Measurements from ENCODE around the gene KDM2A. TPM values are rescaled to one million over a fixed set of nuclear protein-coding genes. Genes with fewer than 3 reads are reported as not detected.

KDM2A gene
- total RNA-seq, 1 donor from 2014 or later = 62.9 TPM

- Mint-ChIP-seq H3K4me1 (ENCODE audit: unreplicated experiment) (peaks cover 13% of the 10 kb centered on the region), H3K36me3 (ENCODE audit: unreplicated experiment) (peaks cover 44% of the 10 kb centered on the region), H3K4me3 (ENCODE audit: unreplicated experiment) (no peak overlapping the region), H3K27me3 (ENCODE audit: unreplicated experiment) (no peaks in the 10 kb centered on the region), H3K27ac (ENCODE audit: unreplicated experiment) (no peak overlapping the region), H3K9me3 (ENCODE audit: unreplicated experiment) (peaks cover 7% of the 10 kb centered on the region)
- no peak for DNase-seq (ENCODE audit: extremely low spot score, unreplicated experiment)
- TF ChIP-seq CTCF (IDR thresholded peaks at IDR 0.05) = no peak
These were observed 176.8 kb downstream of the KDM2A start for GRCh38 chr11:67295846-67296245.

GRCh38 chr11:67298786-67299185, 179.7 kb downstream of the KDM2A start:
- no peak for TF ChIP-seq CTCF (IDR thresholded peaks at IDR 0.05)
- peaks cover 12% of the 10 kb centered on the region for H3K4me1 Mint-ChIP-seq (ENCODE audit: unreplicated experiment)
- H3K36me3 Mint-ChIP-seq (ENCODE audit: unreplicated experiment) = peaks cover 39% of the 10 kb centered on the region
- H3K4me3 Mint-ChIP-seq (ENCODE audit: unreplicated experiment) = no peak overlapping the region
- peaks cover 7% of the 10 kb centered on the region for H3K9me3 Mint-ChIP-seq (ENCODE audit: unreplicated experiment)
- no peaks in the 10 kb centered on the region for H3K27me3 Mint-ChIP-seq (ENCODE audit: unreplicated experiment)
- no peak overlapping the region for H3K27ac Mint-ChIP-seq (ENCODE audit: unreplicated experiment)
- no peak for DNase-seq (ENCODE audit: extremely low spot score, unreplicated experiment)

GRCh38 chr11:67299471-67300191, 180.6 kb downstream of the KDM2A start:
- Mint-ChIP-seq H3K36me3 (ENCODE audit: unreplicated experiment) (peaks cover 33% of the 10 kb centered on the region), H3K4me1 (ENCODE audit: unreplicated experiment) (peaks cover 16% of the 10 kb centered on the region), H3K27me3 (ENCODE audit: unreplicated experiment) (no peaks in the 10 kb centered on the region), H3K9me3 (ENCODE audit: unreplicated experiment) (peaks cover 7% of the 10 kb centered on the region), H3K4me3 (ENCODE audit: unreplicated experiment) (no peak overlapping the region), H3K27ac (ENCODE audit: unreplicated experiment) (no peak overlapping the region)
- no peak for TF ChIP-seq CTCF (IDR thresholded peaks at IDR 0.05)
- DNase-seq (ENCODE audit: extremely low spot score, unreplicated experiment) = no peak

GRCh38 chr11:67300256-67300755, 181.2 kb downstream of the KDM2A start:
- Mint-ChIP-seq H3K36me3 (ENCODE audit: unreplicated experiment) (peaks cover 29% of the 10 kb centered on the region), H3K4me3 (ENCODE audit: unreplicated experiment) (no peak overlapping the region), H3K9me3 (ENCODE audit: unreplicated experiment) (peaks cover 7% of the 10 kb centered on the region), H3K27me3 (ENCODE audit: unreplicated experiment) (no peaks in the 10 kb centered on the region), H3K27ac (ENCODE audit: unreplicated experiment) (no peak overlapping the region), H3K4me1 (ENCODE audit: unreplicated experiment) (peaks cover 20% of the 10 kb centered on the region)
- no peak for DNase-seq (ENCODE audit: extremely low spot score, unreplicated experiment)
- TF ChIP-seq CTCF (IDR thresholded peaks at IDR 0.05) = no peak

GRCh38 chr11:67300756-67301312, 181.8 kb downstream of the KDM2A start:
- H3K4me1 Mint-ChIP-seq (ENCODE audit: unreplicated experiment) = peaks cover 20% of the 10 kb centered on the region
- no peak for DNase-seq (ENCODE audit: extremely low spot score, unreplicated experiment)
- H3K36me3 Mint-ChIP-seq (ENCODE audit: unreplicated experiment) = peaks cover 27% of the 10 kb centered on the region
- H3K27me3 Mint-ChIP-seq (ENCODE audit: unreplicated experiment) = no peaks in the 10 kb centered on the region
- peaks cover 7% of the 10 kb centered on the region for H3K9me3 Mint-ChIP-seq (ENCODE audit: unreplicated experiment)
- no peak overlapping the region for H3K27ac Mint-ChIP-seq (ENCODE audit: unreplicated experiment)
- no peak overlapping the region for H3K4me3 Mint-ChIP-seq (ENCODE audit: unreplicated experiment)
- TF ChIP-seq CTCF (IDR thresholded peaks at IDR 0.05) = no peak
